Measurements from ENCODE around the gene HOOK2.

DNA sequence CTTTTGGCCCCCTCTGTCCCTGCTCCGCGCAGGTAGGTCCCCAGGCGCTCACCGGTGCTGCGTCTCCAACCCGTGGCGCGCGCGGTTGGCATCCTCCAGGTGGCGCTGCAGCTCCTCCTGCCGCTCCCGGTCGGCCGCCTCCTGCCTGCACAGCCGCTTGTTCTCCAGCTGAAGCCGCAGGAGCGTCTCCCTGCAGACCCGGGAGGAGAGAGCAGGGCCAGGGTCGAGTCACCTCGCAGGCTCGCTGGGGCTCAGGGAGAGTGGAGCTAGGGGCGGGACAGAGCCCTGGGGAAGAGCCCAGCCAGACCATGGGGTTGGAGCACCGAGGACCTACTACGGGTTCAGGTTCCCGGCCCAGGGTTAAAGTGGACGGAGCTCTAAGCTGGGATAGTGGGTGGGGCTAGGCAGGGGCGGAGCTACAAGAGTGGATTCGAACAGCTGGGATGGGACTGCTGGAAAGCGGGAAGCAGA is 9.3 kb downstream of the HOOK2 start:
- TF ChIP-seq, protein P1, sequence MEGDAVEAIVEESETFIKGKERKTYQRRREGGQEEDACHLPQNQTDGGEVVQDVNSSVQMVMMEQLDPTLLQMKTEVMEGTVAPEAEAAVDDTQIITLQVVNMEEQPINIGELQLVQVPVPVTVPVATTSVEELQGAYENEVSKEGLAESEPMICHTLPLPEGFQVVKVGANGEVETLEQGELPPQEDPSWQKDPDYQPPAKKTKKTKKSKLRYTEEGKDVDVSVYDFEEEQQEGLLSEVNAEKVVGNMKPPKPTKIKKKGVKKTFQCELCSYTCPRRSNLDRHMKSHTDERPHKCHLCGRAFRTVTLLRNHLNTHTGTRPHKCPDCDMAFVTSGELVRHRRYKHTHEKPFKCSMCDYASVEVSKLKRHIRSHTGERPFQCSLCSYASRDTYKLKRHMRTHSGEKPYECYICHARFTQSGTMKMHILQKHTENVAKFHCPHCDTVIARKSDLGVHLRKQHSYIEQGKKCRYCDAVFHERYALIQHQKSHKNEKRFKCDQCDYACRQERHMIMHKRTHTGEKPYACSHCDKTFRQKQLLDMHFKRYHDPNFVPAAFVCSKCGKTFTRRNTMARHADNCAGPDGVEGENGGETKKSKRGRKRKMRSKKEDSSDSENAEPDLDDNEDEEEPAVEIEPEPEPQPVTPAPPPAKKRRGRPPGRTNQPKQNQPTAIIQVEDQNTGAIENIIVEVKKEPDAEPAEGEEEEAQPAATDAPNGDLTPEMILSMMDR (IDR thresholded peaks at IDR 0.05) = peak; percentile 64 to 97 (median 74)
- TF ChIP-seq POLR2A (IDR thresholded peaks at IDR 0.05) = peak in 1 of 2 donors; percentile 68

Data from Peyer's patch (tissue), 4 donors.